ENCODE results near the gene SLX4IP. TPM values are rescaled to one million over a fixed set of nuclear protein-coding genes. Genes with fewer than 3 reads are reported as not detected.

SLX4IP gene
- total and polyA plus RNA-seq, 2 of the 13 experiments (the other 11 are each of a cell fraction or from before 2014, with no cell fraction given), result 3.6 to 7.3 TPM

- TF ChIP-seq HBP1 (CRISPR knock-in tag; IDR thresholded peaks at IDR 0.05; ENCODE audit: low read depth) (0 out of 2 replicates have a peak, but pooled peaks have one; percentile 56), MXD3 (CRISPR knock-in tag; IDR thresholded peaks at IDR 0.05) (no peak), HHEX (CRISPR knock-in tag; IDR thresholded peaks at IDR 0.05) (peak; percentile 72; the same call in 1 of the 2 replicates), ZNF431 (CRISPR knock-in tag; IDR thresholded peaks at IDR 0.05; ENCODE audit: borderline replicate concordance, low read depth) (peak; percentile 31; the same call in 1 of the 2 replicates), FOSL2 (CRISPR knock-in tag; IDR thresholded peaks at IDR 0.05) (peak; percentile 96), PHF5A (CRISPR knock-in tag; IDR thresholded peaks at IDR 0.05; ENCODE audit: low read depth, unreplicated experiment) (peak; percentile 86), IKZF5 (CRISPR knock-in tag; IDR thresholded peaks at IDR 0.05) (peak; percentile 64; the same call in 1 of the 2 replicates), MBD4 (IDR thresholded peaks at IDR 0.05; ENCODE audit: borderline replicate concordance, low read length) (peak; percentile 60; the same call in 1 of the 2 replicates), TRIM24 (CRISPR knock-in tag; IDR thresholded peaks at IDR 0.05) (peak; percentile 77; the same call in 1 of the 2 replicates), REST (IDR thresholded peaks at IDR 0.05; ENCODE audit: borderline replicate concordance in 1 of 2, low read depth in 1 of 2, low read length in 2 of 2) (peak in 1 of 2 experiments; percentile 54; a peak in 1 of 4 replicates), ZNF256 (CRISPR knock-in tag; conservative IDR thresholded peaks at IDR 0.05) (no peak), NFIC (IDR thresholded peaks at IDR 0.05; ENCODE audit: low read length) (peak; percentile 96), FUBP1 (CRISPR knock-in tag; IDR thresholded peaks at IDR 0.05; ENCODE audit: borderline replicate concordance) (no peak), ELF1 (CRISPR knock-in tag; IDR thresholded peaks at IDR 0.05) (peak; percentile 58), ZBTB38 (CRISPR knock-in tag; IDR thresholded peaks at IDR 0.05) (no peak), ZNF652 (CRISPR knock-in tag; IDR thresholded peaks at IDR 0.05; ENCODE audit: borderline replicate concordance, low read depth) (peak; percentile 58; the same call in 1 of the 2 replicates), ZNF224 (CRISPR knock-in tag; IDR thresholded peaks at IDR 0.05) (no peak)
Observed at GRCh38 chr20:10540636-10541493, 105.8 kb downstream of the SLX4IP start (continued).
